ENCODE measurements around the gene GFI1. TPM values are rescaled to one million over a fixed set of nuclear protein-coding genes. Genes with fewer than 3 reads are reported as not detected.

GFI1 gene
- total and polyA plus RNA-seq, 7 donors: 0.28 to 9.6 (median 0.49) TPM

GRCh38 chr1:92504291-92505014 lies 17.7 kb upstream of the GFI1 start:
- Histone ChIP-seq H3K9me3 (no peaks in the 10 kb centered on the region), H3K27ac (no peak overlapping the region), H3K4me1 (no peaks in the 10 kb centered on the region), H3K27me3 (no peaks in the 10 kb centered on the region), H3K4me3 (no peak overlapping the region), H3K36me3 (no peaks in the 10 kb centered on the region)
- intact Hi-C loops (cut with DNase I): no loop called here
- WGBS, 2 donors: 64 to 79% methylated on average over 8 of the region's 8 CpGs
- DNase-seq: no peak
- TF ChIP-seq POLR2AphosphoS5 (IDR thresholded peaks at IDR 0.05) (no peak), CTCF (IDR thresholded peaks at IDR 0.05) (no peak), EP300 (IDR thresholded peaks at IDR 0.05) (no peak), POLR2A (IDR thresholded peaks at IDR 0.05) (no peak)

- H3K4me3 ChIP-seq: no peak overlapping the region
- H3K36me3 ChIP-seq: no peaks in the 10 kb centered on the region
- no peaks in the 10 kb centered on the region for H3K9me3 ChIP-seq
- DNase-seq: no peak
- 89 to 91% methylated on average over 6 of the region's 6 CpGs for WGBS, 2 donors
- H3K4me1 ChIP-seq: no peaks in the 10 kb centered on the region
- H3K27me3 ChIP-seq: no peaks in the 10 kb centered on the region
- intact Hi-C loops (cut with DNase I): no loop called here
- TF ChIP-seq CTCF (IDR thresholded peaks at IDR 0.05) (no peak), EP300 (IDR thresholded peaks at IDR 0.05) (no peak), POLR2A (IDR thresholded peaks at IDR 0.05) (no peak), POLR2AphosphoS5 (IDR thresholded peaks at IDR 0.05) (no peak)
- H3K27ac ChIP-seq: no peak overlapping the region
Observed at GRCh38 chr1:92503926-92504285, 17.2 kb upstream of the GFI1 start.

- Histone ChIP-seq H3K4me3 (no peak overlapping the region), H3K9me3 (no peaks in the 10 kb centered on the region), H3K27me3 (no peaks in the 10 kb centered on the region), H3K36me3 (no peaks in the 10 kb centered on the region), H3K4me1 (no peaks in the 10 kb centered on the region), H3K27ac (no peak overlapping the region)
- no peak for DNase-seq
- TF ChIP-seq POLR2A (IDR thresholded peaks at IDR 0.05) (no peak), EP300 (IDR thresholded peaks at IDR 0.05) (no peak), CTCF (IDR thresholded peaks at IDR 0.05) (no peak), POLR2AphosphoS5 (IDR thresholded peaks at IDR 0.05) (no peak)
- 73 to 88% methylated on average over 6 of the region's 6 CpGs for WGBS, 2 donors
- intact Hi-C loops (cut with DNase I): no loop called here
Observed at GRCh38 chr1:92503043-92503925, 16.6 kb upstream of the GFI1 start.

- no peaks in the 10 kb centered on the region for H3K36me3 ChIP-seq
- H3K4me3 ChIP-seq: no peak overlapping the region
- TF ChIP-seq POLR2AphosphoS5 (IDR thresholded peaks at IDR 0.05): no peak
- no peak for TF ChIP-seq CTCF (IDR thresholded peaks at IDR 0.05)
- no peak for TF ChIP-seq POLR2A (IDR thresholded peaks at IDR 0.05)
- no peak for TF ChIP-seq EP300 (IDR thresholded peaks at IDR 0.05)
- no peaks in the 10 kb centered on the region for H3K4me1 ChIP-seq
- H3K9me3 ChIP-seq: no peaks in the 10 kb centered on the region
- intact Hi-C loops (cut with DNase I): no loop called here
- H3K27me3 ChIP-seq: peaks cover 0 to 4% (median 0%) of the 10 kb centered on the region in 3 donors
- H3K27ac ChIP-seq: no peak overlapping the region
- no peak for DNase-seq
Observed at GRCh38 chr1:92502247-92502646, 15.5 kb upstream of the GFI1 start.

Measured in sigmoid colon (tissue), 7 donors.